IPS DF 19.7 (cell line): ENCODE measurements around the gene PPFIBP2.
A peak's percentile ranks its signal among the peaks of the same experiment; 100 is the strongest.

Experiments used
- DNase-seq: peaks from one replicate; pipeline ENCODE4 v3.0.0-alpha.2; 2013; ENCODE audit warnings: low read depth, low spot score

Gene PPFIBP2

DNA sequence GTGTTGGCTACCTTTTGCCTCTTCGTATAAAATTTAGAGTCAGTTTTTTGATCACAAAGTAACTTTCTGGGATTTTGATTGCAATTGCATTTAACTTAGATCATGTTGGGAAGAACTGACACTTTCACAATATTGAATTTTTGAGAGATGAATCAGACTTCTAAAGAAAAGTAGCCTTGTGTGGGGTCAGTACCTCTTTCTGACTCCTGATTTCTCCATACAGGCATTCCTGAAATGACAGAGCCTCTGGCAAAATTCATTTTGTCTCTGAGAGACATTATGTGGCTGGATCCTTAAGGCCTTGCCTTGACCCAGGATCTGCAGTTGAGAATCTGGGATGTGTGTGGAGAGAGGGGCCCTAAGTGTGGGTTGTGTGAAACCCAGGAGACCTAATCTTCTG, 37.8 kb downstream of the PPFIBP2 start:
- no peak for DNase-seq

DNA sequence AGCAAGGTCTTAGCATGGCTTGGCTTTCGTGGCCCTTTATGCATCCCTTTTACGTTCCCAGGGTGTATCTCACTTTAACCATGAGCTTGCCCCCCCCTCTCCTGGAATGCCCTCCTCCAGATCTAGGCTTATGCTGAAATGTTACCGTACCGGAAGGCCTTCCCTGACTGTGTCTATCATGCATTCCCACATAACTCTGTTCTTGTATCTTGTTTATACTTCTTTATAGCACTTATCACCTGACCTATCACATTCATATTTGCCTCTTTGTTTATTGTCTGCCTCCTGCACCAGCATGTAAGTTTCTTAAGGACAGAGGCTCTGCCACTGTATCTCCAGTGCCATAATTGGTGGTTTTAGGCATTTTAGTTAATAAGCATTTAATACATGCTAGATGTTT, 38.9 kb downstream of the PPFIBP2 start:
- DNase-seq, result no peak

DNA sequence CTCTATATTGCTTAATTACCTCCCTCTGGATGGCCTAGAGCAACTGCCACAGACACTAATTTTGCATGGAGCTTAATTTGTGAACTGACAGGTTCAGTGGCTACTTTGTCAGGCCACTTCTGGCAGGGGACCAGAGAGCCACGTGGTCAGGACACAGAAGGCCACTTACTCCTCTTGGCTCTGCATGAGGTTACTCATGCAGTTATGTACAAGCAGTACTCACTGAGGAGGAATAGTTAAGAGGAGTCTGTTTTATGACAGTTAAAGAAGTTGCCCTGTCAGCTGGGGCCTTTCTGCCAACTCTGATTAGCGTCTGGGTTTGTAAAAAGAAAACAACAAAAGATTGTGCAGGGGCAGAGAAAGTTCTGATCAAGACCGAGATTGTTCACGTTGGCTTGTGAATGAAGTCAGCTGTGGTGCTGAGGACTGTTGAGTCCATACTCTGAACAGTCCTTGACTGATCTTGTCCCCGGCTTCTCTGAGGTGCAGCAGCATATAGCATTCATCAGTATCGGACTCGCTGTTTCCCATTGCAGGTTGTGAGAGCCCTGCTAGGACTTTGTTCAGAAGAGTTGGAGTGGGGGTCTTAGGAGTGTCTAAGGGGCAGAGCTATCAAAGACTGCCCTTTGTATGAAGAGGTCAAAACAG, 41.4 kb downstream of the PPFIBP2 start:
- no peak for DNase-seq

DNA sequence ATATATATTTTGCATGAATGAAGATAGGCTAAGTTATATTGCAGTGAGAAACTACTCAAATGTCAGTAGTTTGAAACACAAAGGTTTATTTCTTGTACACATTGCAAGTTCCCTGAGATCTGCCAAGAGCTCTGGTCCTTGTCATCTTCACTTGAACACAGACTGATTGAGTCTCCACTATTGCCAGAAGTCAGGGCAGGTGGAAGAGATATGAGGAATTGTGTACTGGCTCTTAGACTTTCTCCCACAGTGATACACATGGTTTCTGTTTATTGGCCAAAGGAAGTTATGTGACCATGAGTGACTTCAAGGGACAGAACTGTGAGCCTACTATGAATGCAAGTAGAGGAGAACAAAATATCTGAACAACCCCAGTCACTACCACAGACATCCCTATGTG, 44.2 kb downstream of the PPFIBP2 start:
- DNase-seq, result no peak

DNA sequence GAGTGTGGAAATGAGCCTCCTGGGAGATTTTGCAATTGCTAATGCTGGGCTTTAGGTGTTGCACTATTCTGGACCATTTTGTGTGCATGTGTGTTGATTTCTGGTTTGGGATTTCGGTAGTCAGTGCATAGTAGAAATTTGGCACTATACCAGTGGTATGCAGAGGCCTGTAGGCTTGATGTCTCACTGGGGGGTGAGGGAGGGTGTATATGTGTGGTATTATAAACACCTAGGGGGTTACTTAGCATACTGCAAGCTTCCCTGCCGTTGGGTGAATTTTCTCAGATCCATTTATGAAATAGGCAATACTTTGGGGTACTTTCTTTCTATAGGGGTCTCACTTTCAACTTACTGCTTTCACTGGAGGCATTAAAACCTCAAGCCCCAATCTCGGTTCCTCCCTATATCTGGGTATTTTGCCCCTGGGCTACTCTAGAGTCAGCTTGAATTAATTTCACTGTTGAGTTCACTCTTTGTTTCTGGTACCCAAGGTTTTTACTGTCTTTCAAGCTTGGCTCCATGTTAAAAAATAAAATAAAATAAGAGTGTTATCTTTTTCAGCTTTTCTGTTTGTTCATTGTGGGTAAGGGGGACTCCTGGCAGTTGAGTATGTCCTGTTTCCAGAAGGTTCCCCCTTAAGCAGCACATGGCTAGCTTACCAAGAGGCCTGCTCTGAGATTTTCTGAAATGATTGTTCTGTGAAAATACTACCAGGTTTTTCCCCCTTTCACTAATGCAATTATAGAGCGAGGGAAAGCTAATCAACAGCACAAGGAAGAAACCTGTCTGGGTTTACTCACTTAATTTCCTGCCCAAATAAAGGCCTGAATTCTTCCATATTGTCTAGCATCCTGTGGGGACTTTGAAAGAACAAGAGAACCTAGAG, 45.8 kb downstream of the PPFIBP2 start:
- DNase-seq, result no peak

DNA sequence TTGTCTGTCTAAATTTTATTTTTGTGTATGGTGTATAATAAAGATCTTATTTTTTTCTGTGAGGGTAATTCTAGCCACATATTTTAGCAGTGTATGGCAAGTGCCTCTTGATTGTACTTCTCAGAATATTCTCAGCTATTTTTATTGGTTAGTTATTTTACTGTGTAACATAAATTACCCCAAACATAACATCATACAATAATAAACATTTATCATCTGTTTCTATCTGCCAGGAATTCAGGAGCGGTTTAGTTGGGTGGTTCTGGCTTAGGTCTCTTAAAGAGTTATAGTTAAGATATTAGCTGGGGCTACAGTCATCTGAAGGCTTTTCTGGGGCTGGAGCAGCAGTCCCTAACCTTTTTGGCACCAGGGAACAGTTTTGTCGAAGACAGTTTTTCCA, 47.8 kb downstream of the PPFIBP2 start:
- DNase-seq, result no peak

DNA sequence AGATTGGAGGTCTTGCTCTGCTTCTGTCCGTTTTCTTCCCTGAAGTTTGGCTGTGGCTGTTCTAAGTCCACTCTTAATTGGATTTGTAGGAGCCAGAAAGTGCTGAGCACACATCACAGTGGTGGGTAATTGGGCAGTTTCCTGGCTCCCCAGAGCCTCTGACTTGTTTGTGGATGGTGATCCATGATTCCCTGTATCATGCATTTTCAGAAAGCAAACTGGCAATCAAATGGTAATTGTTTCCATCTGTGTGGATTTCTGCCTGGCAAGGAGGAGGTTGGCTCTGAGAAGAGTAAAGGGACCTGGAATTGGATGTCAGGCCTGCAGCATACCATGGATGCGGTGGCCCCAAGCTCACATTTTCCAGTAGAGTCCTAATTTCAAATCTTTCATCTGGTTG, 49.5 kb downstream of the PPFIBP2 start:
- no peak for DNase-seq

DNA sequence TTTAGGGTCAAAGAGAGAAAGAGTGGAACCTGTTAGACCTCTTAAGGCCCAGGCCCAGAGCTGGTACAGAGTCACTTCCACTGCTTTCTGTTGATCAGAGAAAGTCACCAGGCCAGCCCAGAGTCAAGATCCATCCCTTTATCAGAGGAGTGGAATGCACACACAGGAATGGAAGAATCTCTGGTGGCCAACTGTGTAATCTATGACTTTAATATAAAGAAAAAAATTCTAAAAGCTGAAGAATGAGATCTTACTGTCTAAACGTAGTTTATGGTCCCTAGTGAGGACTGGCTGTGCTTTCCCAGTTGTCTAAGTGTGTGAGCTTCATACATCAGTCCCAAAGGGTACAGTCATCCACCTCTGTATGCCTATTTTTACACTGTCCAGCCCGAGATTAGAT, 51.0 kb downstream of the PPFIBP2 start:
- no peak for DNase-seq

DNA sequence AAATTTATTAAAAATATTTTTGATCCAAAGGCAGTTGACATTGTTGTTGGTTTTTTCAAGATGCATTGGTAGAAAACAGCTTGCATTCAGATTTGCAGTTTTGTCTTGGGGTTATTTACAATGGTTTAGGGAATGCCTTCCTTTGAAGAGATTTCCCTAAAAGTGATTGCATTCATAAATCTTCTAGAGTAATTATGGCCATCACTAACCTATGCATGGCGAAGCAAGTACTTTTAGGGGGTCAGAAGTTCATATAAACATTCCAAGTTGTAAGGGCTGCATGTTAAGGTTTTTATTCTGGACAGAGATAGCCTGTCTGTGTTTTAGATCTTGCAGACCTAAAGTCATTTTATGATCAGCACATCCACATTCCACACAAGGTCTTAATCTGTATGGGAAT, 53.5 kb downstream of the PPFIBP2 start:
- no peak for DNase-seq

DNA sequence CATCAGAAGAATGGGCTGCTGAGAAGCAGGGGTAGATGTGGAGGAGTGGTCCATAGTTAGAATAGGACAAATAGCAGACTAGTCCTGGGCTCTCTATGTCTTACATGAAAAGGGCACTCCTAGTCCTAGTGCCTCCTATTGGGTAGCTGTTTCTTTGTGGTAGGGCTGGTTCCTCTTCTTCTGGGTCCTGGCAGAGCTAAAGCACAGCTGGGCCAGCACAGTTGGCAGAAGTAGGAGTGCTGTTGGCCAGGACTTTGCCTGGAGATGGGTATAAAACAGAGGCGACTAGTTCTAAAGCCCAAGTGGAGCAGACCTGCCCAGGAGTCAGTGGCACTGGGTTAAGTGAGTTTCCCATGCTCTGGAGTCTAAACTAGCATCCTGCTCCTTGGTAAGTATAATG, 55.2 kb downstream of the PPFIBP2 start:
- no peak for DNase-seq

DNA sequence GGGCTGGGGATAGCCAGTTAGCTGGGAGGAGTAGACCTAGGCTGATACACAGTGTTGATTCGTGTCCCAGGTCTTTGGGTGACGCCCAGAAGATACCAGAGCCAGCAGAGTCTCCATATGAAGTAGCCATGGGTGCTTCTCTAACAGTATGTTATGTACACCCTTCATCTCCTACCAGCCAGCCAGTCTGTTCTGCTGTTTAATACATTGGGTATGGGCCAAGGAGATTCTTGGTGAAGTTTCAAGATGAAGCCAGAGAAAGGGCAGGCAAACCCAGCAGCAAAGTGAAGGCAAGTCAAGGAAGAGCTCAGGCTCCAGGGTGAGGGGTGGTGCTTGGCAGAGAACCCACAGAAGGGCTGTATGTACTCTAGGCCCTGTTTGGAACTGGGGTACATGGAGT, 56.4 kb downstream of the PPFIBP2 start:
- DNase-seq, result no peak

DNA sequence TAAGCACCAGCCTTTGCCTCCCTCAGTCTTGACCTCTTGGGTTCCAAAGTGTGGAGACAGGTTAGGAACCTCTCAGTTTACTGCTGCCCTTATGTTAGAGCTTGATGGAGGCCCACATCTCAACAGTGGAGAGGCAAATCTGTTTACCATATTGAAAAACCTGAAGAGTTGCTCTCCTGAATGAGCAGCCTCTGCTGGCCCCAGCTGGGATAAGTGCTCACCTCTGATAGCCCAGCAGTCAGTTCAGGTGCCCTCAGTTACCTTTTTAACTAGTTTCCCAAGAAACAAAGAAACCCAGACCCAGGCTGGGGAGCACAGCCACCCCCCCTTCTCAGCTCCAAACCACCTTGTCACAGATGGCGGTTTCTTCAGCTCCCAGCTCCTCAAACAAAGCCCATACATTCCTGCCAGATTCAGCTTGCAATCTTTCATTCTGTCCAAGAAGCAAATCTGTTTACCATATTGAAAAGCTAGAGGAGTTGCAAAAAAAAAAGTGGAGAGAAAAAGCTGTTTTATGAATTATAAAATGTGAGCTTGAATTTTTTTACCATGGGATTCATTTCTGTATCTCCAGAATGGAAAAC, 57.2 kb downstream of the PPFIBP2 start:
- DNase-seq, result no peak

DNA sequence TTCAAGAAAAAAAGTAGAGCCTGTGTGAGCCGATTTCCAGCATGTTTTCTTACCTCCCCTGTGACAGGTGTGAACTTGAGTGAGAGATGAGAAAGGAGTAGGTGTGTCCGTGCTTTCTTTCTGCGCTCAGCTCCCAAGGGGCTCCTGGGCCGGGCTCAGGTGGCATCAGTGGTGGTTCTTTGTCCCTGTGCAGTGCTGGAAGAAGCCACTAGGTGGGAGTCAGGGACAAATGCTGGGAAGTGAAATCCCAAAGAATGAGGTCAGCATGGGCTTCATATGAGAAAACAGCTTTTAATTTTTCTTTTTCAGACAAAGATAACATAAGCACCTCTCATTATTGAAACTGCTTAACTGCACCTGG, 57.8 kb downstream of the PPFIBP2 start:
- DNase-seq, result no peak

DNA sequence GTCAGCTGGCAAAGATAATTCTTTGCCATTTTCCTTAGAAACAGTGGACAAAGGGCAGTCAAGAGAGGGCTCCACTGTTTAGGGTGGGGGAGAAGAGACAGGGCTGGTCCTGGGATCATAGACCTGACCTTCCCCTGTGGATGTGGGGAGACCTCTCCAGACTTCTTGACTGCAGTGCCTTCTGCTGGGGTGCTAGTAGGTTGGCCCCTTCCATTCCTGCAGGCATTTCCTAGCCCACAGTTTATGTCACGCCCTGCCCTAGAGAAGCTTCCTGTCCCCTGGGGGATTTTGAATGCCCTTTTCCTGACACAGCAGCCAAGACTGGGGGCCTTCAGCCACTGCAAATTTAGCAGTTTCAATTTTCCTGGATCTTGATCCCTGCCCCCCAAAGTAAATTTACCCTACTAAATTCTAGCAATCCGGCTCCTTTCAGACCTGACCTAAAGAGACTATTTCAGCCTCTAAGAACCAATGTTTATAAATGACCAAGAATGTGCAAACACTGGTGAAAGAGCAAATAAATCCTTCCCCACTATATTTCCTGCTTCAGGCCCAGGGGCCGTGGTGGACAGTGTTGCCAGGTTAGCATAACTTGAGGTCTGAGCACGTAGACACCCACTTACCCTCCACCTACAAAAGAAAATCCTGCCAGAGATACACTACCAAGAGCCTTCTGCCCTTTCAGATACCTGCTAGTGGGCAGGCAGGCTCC, 58.4 kb downstream of the PPFIBP2 start:
- no peak for DNase-seq

DNA sequence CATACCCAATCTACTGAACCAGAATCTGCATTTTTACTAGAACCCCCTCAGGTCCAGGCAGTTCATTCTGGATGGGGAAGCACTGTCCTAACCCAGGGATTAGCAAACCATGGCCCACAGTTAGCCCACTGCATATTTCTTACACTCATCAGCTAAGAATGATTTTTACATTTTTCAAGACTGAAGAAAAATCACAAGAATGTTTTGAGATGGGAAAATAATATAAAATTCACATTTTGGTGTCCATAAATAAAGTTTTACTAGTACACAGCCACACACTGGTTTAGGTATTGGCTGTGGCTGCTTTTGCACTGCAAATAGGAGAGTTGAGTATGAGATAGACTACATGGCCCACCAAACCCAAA, 59.4 kb downstream of the PPFIBP2 start:
- no peak for DNase-seq

DNA sequence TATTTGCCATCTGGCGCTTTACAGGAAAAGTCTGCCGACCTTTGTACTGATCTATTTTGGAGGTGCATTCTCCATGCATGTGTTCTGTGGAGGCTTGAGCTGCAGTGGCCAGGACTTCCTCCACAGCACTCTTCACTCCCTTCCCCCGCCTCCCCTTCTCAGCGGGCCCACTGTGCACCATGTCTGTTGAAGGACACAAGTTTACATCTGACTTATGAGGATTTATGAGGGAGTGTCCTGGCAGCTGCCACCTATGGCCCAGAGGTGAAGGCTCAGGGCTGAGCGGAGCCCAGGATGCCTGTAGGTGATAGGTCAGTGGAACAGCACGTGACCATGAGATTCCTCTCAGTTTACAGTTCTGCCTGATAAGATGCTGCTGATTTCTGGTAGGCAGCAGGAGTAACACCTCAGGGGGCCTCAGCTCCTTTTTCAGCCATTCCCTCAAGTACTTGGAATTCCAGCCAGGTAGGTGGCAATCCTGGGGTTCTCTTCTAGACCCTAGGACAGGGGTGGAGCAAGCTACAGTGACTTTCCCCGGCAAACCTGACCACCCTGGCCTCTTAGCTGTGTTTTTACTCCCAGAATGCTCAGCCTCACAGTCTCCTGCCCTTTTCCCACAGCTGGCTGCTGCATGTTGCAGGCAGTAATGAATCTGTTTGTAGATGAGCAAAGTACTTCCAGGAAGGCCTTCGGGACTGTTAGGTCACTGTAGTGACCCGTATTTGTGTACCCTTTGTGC, 59.9 kb downstream of the PPFIBP2 start:
- peak; percentile 61 for DNase-seq

DNA sequence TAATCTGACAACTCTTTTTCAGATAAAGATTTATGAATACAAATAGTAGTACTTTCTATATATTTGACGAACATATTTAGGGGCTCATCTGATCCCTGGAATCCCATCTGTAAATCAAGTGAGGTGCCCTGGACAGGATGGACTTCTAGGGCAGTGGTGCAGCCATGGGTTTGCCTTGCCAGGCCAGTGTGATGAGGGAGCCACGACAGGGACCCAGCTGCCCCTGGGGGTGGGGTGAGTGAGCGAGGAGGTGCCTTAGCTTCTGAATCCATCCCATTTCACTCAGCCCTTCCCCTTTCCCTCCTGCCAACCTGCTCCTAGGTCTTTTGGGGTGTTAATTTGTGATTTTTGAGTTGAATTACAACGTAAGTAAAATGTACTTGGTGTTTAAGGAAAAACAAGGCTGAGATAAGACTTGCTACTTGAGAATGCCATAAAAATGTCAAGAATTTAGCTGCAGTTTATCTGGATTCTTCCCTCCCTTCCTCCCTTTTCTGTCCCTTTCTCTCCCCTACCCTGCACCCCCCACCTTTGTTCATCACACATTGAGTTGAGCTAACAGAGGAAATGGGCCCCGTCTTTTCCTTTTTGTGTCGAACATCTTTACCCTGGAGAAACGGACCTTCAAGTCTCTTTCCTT, 60.8 kb downstream of the PPFIBP2 start:
- no peak for DNase-seq

DNA sequence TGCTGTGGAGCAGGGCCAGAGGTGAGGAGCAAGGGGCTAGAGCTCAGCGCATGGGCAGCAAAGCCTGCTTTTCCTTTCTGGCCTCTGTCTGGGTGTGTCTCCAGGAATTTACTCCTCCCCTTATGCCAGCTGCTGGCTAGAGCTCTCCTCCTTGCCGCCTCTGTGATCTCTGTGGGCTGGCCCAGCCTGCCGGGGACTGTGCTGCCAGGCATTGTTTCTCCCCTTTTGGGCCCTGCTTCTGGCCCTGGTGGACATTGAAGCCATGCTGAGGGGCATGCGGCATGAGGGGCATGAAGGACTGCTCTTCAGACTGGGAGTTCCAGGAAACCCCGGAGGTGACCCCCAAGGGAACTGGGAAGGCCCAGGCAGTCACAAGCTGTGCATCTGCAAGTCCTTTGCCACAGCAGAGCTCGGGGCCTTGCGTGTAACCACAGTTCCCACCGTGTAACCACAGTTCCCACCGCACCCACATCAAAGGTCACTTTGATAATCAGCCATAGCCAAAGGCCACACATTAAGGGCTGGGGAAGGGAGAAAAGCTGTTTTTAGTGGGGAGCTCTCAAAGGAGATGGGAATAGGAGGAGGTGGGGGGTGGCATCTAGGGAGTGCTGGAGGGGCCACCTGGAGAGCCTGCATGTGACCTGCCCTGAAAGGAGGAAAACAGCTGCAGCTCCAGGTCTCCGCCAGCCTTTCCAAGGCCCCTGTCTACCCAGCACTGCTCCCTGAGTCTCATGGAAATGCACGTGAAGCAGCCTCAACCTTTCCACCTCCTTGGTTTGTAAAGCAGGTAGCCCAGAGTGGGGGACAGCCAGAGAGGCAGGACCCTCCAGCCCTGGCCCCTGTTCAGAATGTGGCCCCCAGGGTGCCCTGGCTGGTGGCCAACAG, 62.3 kb downstream of the PPFIBP2 start:
- DNase-seq, result no peak

DNA sequence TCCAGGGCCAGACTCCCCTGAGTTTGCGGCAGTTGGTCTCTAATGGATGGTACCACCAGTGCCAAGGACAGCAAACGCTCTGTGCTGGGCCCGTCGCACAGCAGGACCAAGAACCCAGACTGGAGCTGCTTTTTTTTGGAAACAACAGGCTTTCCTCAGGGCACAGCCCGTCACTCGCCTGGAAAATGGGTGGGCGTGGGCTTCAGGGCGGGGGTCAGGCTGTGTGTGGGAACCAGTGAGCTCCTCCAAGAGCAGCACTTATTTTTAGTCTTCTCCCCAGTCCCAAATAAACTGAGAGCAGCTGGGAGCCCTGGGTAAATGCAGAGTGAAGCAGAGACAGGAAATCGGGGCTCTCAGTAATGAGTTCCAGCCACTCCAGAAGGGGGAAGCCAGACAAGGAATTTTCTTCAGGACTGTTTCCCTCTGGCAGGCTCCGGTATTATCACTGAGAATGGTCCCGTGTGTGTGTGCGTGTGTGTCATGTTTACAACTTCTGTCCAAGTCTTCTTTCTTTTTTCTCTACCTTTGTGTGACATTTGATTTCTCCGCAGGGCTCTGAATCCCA, 63.0 kb downstream of the PPFIBP2 start:
- DNase-seq, result no peak
